ENCODE measurements around the gene ACP1.

The ACP1 gene

GRCh38 chr2:319059-319600 lies 54.4 kb downstream of the ACP1 start:
- Histone ChIP-seq H3K9me3 (ENCODE audit: control insufficient read depth, insufficient read depth, low read length) (no peaks in the 10 kb centered on the region), H3K36me3 (ENCODE audit: insufficient read depth, low read length) (no peaks in the 10 kb centered on the region), H3K4me1 (ENCODE audit: insufficient read depth, low read length) (peaks cover 11% of the 10 kb centered on the region), H3K9ac (ENCODE audit: low read depth, low read length) (no peak overlapping the region)

GRCh38 chr2:320561-320960 lies 55.8 kb downstream of the ACP1 start:
- peaks cover 8% of the 10 kb centered on the region for H3K4me1 ChIP-seq (ENCODE audit: insufficient read depth, low read length)
- no peak overlapping the region for H3K9ac ChIP-seq (ENCODE audit: low read depth, low read length)
- no peaks in the 10 kb centered on the region for H3K36me3 ChIP-seq (ENCODE audit: insufficient read depth, low read length)
- no peaks in the 10 kb centered on the region for H3K9me3 ChIP-seq (ENCODE audit: control insufficient read depth, insufficient read depth, low read length)

GRCh38 chr2:322326-322725 lies 57.6 kb downstream of the ACP1 start:
- H3K9ac ChIP-seq (ENCODE audit: low read depth, low read length): no peak overlapping the region
- H3K36me3 ChIP-seq (ENCODE audit: insufficient read depth, low read length): no peaks in the 10 kb centered on the region
- peaks cover 7% of the 10 kb centered on the region for H3K4me1 ChIP-seq (ENCODE audit: insufficient read depth, low read length)
- H3K9me3 ChIP-seq (ENCODE audit: control insufficient read depth, insufficient read depth, low read length): no peaks in the 10 kb centered on the region

DNA sequence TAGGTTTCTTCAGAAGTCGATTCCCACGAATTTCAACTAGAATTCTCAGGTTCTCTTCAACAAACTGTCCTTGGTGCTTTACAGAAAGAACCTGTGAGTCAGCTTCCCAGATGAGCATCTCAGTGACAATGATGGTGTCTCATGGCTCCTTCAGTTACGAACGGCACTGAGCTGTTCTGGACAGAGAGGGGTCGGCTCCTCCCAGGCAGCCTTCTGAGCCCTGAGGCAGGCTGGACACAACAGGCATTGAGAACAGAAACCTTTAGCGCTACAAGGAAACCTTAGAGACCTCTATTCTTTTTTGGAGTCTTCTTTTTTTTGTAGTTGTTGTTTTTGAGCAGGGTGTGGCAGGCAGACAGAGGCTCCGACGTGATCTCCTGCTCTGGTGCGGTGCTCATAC lies 58.3 kb downstream of the ACP1 start:
- Histone ChIP-seq H3K9me3 (ENCODE audit: control insufficient read depth, insufficient read depth, low read length) (no peaks in the 10 kb centered on the region), H3K4me1 (ENCODE audit: insufficient read depth, low read length) (no peaks in the 10 kb centered on the region), H3K36me3 (ENCODE audit: insufficient read depth, low read length) (no peaks in the 10 kb centered on the region), H3K9ac (ENCODE audit: low read depth, low read length) (no peak overlapping the region)
